ENCODE results near the gene UCP2. TPM values are rescaled to one million over a fixed set of nuclear protein-coding genes. Genes with fewer than 3 reads are reported as not detected.

The UCP2 gene
- total and polyA plus RNA-seq, 2 donors from 2014 or later: 36.4 to 104 TPM

- Histone ChIP-seq H3K9me3 (ENCODE audit: control insufficient read depth in 2 of 3, insufficient read depth in 1 of 3, low read length in 3 of 3) (no peaks in the 10 kb centered on the region), H3K9ac (ENCODE audit: low read length in 3 of 3) (no peak overlapping the region), H3K27me3 (ENCODE audit: control insufficient read depth, insufficient read depth, low read length) (no peaks in the 10 kb centered on the region), H3K4me1 (ENCODE audit: control insufficient read depth in 2 of 3, insufficient read depth in 2 of 3, low read depth in 1 of 3, low read length in 3 of 3) (no peaks in the 10 kb centered on the region), H3K27ac (ENCODE audit: low read depth in 2 of 2, low read length in 2 of 2) (no peak overlapping the region), H3K36me3 (ENCODE audit: control insufficient read depth in 2 of 3, insufficient read depth in 3 of 3, low read length in 3 of 3) (peaks cover 0 to 4% (median 0%) of the 10 kb centered on the region in 3 donors), H3K4me3 (ENCODE audit: low read length in 3 of 3) (no peak overlapping the region)
- intact Hi-C loops (cut with DNase I): no loop called here
- FAIRE-seq (no peak), DNase-seq (peak in 1 of 5 donors; percentile 2)
- TF ChIP-seq, protein P1, sequence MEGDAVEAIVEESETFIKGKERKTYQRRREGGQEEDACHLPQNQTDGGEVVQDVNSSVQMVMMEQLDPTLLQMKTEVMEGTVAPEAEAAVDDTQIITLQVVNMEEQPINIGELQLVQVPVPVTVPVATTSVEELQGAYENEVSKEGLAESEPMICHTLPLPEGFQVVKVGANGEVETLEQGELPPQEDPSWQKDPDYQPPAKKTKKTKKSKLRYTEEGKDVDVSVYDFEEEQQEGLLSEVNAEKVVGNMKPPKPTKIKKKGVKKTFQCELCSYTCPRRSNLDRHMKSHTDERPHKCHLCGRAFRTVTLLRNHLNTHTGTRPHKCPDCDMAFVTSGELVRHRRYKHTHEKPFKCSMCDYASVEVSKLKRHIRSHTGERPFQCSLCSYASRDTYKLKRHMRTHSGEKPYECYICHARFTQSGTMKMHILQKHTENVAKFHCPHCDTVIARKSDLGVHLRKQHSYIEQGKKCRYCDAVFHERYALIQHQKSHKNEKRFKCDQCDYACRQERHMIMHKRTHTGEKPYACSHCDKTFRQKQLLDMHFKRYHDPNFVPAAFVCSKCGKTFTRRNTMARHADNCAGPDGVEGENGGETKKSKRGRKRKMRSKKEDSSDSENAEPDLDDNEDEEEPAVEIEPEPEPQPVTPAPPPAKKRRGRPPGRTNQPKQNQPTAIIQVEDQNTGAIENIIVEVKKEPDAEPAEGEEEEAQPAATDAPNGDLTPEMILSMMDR (IDR thresholded peaks at IDR 0.05; ENCODE audit: borderline replicate concordance, extremely low read depth, insufficient read depth): no peak
These were observed 10.5 kb downstream of the UCP2 start for GRCh38 chr11:73972187-73972586.

GRCh38 chr11:73971175-73971719 is 11.4 kb downstream of the UCP2 start:
- intact Hi-C loops (cut with DNase I): no loop called here
- no peak overlapping the region for H3K27ac ChIP-seq (ENCODE audit: low read depth in 2 of 2, low read length in 2 of 2)
- FAIRE-seq: no peak

DNA sequence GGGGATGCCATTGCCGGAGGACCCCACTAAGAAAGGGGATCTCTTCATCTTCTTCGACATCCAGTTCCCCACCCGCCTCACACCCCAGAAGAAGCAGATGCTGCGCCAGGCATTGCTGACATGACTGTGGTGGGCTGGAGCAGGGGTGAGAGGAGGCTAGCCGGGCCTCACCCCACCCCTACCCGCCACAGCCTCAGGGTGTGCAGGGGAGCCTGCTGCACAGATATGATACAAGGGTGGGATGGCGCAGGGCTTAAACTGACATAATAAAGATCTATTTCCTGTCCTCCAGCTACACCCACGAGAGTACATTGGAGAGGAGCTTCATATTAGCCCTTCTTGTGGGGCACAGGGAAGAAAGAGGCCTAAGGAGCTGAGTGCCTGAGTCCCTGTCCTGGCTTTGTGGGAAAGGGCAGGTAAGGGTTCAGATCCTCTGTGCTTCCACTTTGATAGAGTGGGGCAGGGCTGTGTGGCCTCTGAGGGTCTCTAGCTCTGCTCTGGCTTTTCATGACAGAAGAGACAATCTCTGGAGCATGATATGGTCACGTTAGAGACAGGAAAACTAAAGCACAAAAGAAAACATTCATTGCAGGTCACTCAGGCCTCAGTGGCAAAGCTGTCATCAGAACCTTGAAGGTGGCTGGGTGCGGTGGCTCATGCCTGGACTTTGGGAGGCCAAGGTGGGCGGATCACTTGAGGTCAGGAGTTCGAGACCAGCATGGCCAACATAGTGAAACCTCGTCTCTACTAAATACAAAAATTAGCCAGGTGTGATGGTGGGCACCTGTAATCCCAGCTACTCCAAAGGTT is 12.4 kb downstream of the UCP2 start:
- H3K9me3 ChIP-seq (ENCODE audit: control insufficient read depth in 2 of 3, insufficient read depth in 1 of 3, low read length in 3 of 3): no peaks in the 10 kb centered on the region
- H3K9ac ChIP-seq (ENCODE audit: low read length in 3 of 3): no peak overlapping the region
- TF ChIP-seq, protein P1 (IDR thresholded peaks at IDR 0.05; ENCODE audit: borderline replicate concordance, extremely low read depth, insufficient read depth): no peak
- no peak for FAIRE-seq
- DNase-seq: peak in 2 of 5 donors; percentile 33 to 53
- H3K27ac ChIP-seq (ENCODE audit: low read depth in 2 of 2, low read length in 2 of 2): no peak overlapping the region
- intact Hi-C loops (cut with DNase I): no loop called here
- H3K36me3 ChIP-seq (ENCODE audit: control insufficient read depth in 2 of 3, insufficient read depth in 3 of 3, low read length in 3 of 3): no peaks in the 10 kb centered on the region
- no peak overlapping the region for H3K4me3 ChIP-seq (ENCODE audit: low read length in 3 of 3)
- no peaks in the 10 kb centered on the region for H3K27me3 ChIP-seq (ENCODE audit: control insufficient read depth, insufficient read depth, low read length)
- H3K4me1 ChIP-seq (ENCODE audit: control insufficient read depth in 2 of 3, insufficient read depth in 2 of 3, low read depth in 1 of 3, low read length in 3 of 3): no peaks in the 10 kb centered on the region

More at GRCh38 chr11:73971175-73971719, 11.4 kb downstream of the UCP2 start:
- DNase-seq: peak in 2 of 5 donors; percentile 26 to 34
- Histone ChIP-seq H3K9ac (ENCODE audit: low read length in 3 of 3) (no peak overlapping the region), H3K4me1 (ENCODE audit: control insufficient read depth in 2 of 3, insufficient read depth in 2 of 3, low read depth in 1 of 3, low read length in 3 of 3) (no peaks in the 10 kb centered on the region), H3K4me3 (ENCODE audit: low read length in 3 of 3) (no peak overlapping the region), H3K9me3 (ENCODE audit: control insufficient read depth in 2 of 3, insufficient read depth in 1 of 3, low read length in 3 of 3) (no peaks in the 10 kb centered on the region), H3K36me3 (ENCODE audit: control insufficient read depth in 2 of 3, insufficient read depth in 3 of 3, low read length in 3 of 3) (no peaks in the 10 kb centered on the region), H3K27me3 (ENCODE audit: control insufficient read depth, insufficient read depth, low read length) (no peaks in the 10 kb centered on the region)
- TF ChIP-seq, protein P1 (IDR thresholded peaks at IDR 0.05; ENCODE audit: borderline replicate concordance, extremely low read depth, insufficient read depth): no peak
